Keratinocyte (primary cell): Measurements from ENCODE around the gene MED12L. TPM values are rescaled to one million over a fixed set of nuclear protein-coding genes. Genes with fewer than 3 reads are reported as not detected.

Experiments
- DNase-seq: peaks from one replicate; pipeline ENCODE4 v3.0.0-alpha.2; 2011; ENCODE audit warnings: low read depth, missing footprints, low spot score
- FAIRE-seq: peaks from 2 replicates; lab custom pipeline; 2011; peaks lifted over from hg19 to GRCh38; lab: Jason Lieb, UNC
- H2AFZ ChIP-seq: 2 replicates; pipeline ENCODE4 v1.6.0; 2012; ENCODE audit warnings: low read length, control low read depth, inconsistent platforms; ENCODE audit not compliant: control insufficient read depth
- H3K27ac ChIP-seq: 2 replicates; pipeline ENCODE4 v1.5.1; 2011; ENCODE audit warnings: low read length; ENCODE audit not compliant: control insufficient read depth, insufficient read depth
- H3K27me3 ChIP-seq: 3 replicates; pipeline ENCODE4 v1.6.0; 2011; ENCODE audit warnings: low read length; ENCODE audit not compliant: control insufficient read depth, insufficient read depth; ENCODE audit errors: extremely low read depth
- H3K36me3 ChIP-seq, 2 experiments: 2 replicates in 1 of 2; 3 replicates in 1 of 2; pipeline ENCODE4 v1.5.1; 2011; ENCODE audit warnings: low read length in 2 of 2, mild to moderate bottlenecking in 1 of 2; ENCODE audit not compliant: control insufficient read depth in 2 of 2, insufficient read depth in 2 of 2; ENCODE audit errors: extremely low read depth in 1 of 2
- H3K4me1 ChIP-seq: 3 replicates; pipeline ENCODE4 v1.5.1; 2011; ENCODE audit warnings: low read length; ENCODE audit not compliant: control insufficient read depth, insufficient read depth; ENCODE audit errors: extremely low read depth
- H3K4me2 ChIP-seq: 3 replicates; pipeline ENCODE4 v1.6.0; 2011; ENCODE audit warnings: low read depth, low read length; ENCODE audit not compliant: control insufficient read depth, insufficient read depth; ENCODE audit errors: extremely low read depth
- H3K4me3 ChIP-seq, 3 experiments: fragments of 200-600 bp in 1 of 3; sonication (generic) in 1 of 3; 2 replicates in 2 of 3; 3 replicates in 1 of 3; pipeline ENCODE4 v1.5.1; 2011 to 2016; ENCODE audit warnings: low read length in 3 of 3, mild to moderate bottlenecking in 3 of 3, control low read depth in 2 of 3, inconsistent platforms in 1 of 3, low read depth in 1 of 3, mixed read lengths in 1 of 3, mixed run types in 1 of 3, moderate library complexity in 1 of 3; ENCODE audit not compliant: control insufficient read depth in 2 of 3, insufficient read depth in 2 of 3; ENCODE audit errors: extremely low read depth in 1 of 3
- H3K79me2 ChIP-seq: 2 replicates; pipeline ENCODE4 v1.6.0; 2012; ENCODE audit warnings: low read length; ENCODE audit not compliant: control insufficient read depth, insufficient read depth
- H3K9ac ChIP-seq: 3 replicates; pipeline ENCODE4 v1.6.0; 2011; ENCODE audit warnings: low read length; ENCODE audit not compliant: control insufficient read depth, insufficient read depth; ENCODE audit errors: extremely low read depth
- H3K9me1 ChIP-seq: 3 replicates; pipeline ENCODE4 v1.6.0; 2011; ENCODE audit warnings: low read length; ENCODE audit not compliant: control insufficient read depth, insufficient read depth; ENCODE audit errors: extremely low read depth
- H3K9me3 ChIP-seq: 2 replicates; pipeline ENCODE4 v1.5.1; 2012; ENCODE audit warnings: low read depth, low read length; ENCODE audit not compliant: control insufficient read depth
- H4K20me1 ChIP-seq: 3 replicates; pipeline ENCODE4 v1.6.0; 2011; ENCODE audit warnings: low read length; ENCODE audit not compliant: control insufficient read depth, insufficient read depth; ENCODE audit errors: extremely low read depth
- CTCF ChIP-seq, 3 experiments: IDR thresholded peaks in 1 of 3; conservative IDR thresholded peaks in 1 of 3; optimal IDR thresholded peaks in 1 of 3; 2 replicates in 2 of 3; 3 replicates in 1 of 3; pipeline versions ENCODE3 to v1.5.1; 2011; ENCODE audit warnings: low read length in 3 of 3, mild to moderate bottlenecking in 3 of 3, moderate library complexity in 2 of 3, control low read depth in 1 of 3, inconsistent platforms in 1 of 3; ENCODE audit not compliant: insufficient read depth in 2 of 3; ENCODE audit errors: extremely low read depth in 1 of 3
- EZH2 ChIP-seq: IDR thresholded peaks from one replicate; pipeline ENCODE4 v1.6.1; 2012; ENCODE audit warnings: inconsistent platforms, mild to moderate bottlenecking, low read length, moderate library complexity
- dilution Hi-C: fragments of 300-500 bp; cut with MboI; formaldehyde crosslinking; loops from one replicate; pipeline ENCODE4 v1.7.0; 2020; ENCODE audit warnings: low sequenced_read_pairs; ENCODE audit not compliant: extremely low pct_ligation_motif_present
- polyA plus RNA-seq, 5 experiments: library from polyadenylated mRNA; depleted of rRNA in 3 of 5; stranded (reverse) in 3 of 5; stranded (forward) in 1 of 5; unstranded in 1 of 5; fragments of >200 nt; gene quantifications; 1 replicate in 1 of 5; 2 replicates in 3 of 5; 3 replicates in 1 of 5; pipeline versions ENCODE4 v1.2.1 to v1.2.3, GENCODE V29; 2011 to 2012; ENCODE audit warnings: missing spikeins in 2 of 5, low read depth in 1 of 5, low replicate concordance in 1 of 5

MED12L gene
- polyA plus RNA-seq, 1 donor (not counting 4 experiments of a cell fraction or from before 2014, with no cell fraction given): 0.04 TPM

- dilution Hi-C loops: no loop called here
- FAIRE-seq: no peak
Observed at GRCh38 chr3:151074256-151074655, 11.2 kb upstream of the MED12L start.

GRCh38 chr3:151075869-151076562 lies 9.4 kb upstream of the MED12L start:
- no peaks in the 10 kb centered on the region for H3K9me3 ChIP-seq
- H3K4me2 ChIP-seq: no peak overlapping the region
- dilution Hi-C loops: no loop called here
- H4K20me1 ChIP-seq: no peaks in the 10 kb centered on the region
- H3K27me3 ChIP-seq: peaks cover 3% of the 10 kb centered on the region
- H3K27ac ChIP-seq: no peak overlapping the region
- H3K79me2 ChIP-seq: no peaks in the 10 kb centered on the region
- H2AFZ ChIP-seq: no peak overlapping the region
- no peaks in the 10 kb centered on the region for H3K9me1 ChIP-seq
- H3K9ac ChIP-seq: no peak overlapping the region
- H3K36me3 ChIP-seq: no peaks in the 10 kb centered on the region
- no peak for DNase-seq
- no peaks in the 10 kb centered on the region for H3K4me1 ChIP-seq
- no peak overlapping the region for H3K4me3 ChIP-seq
- no peak for TF ChIP-seq EZH2
- no peak for TF ChIP-seq CTCF (optimal IDR thresholded peaks at IDR 0.05 in 1 of 3, IDR thresholded peaks at IDR 0.05 in 1 of 3, conservative IDR thresholded peaks at IDR 0.05 in 1 of 3; ENCODE audit: extremely low read depth in 1 of 3, insufficient read depth in 2 of 3, low read length in 3 of 3)
- no peak for FAIRE-seq

More at GRCh38 chr3:151074256-151074655, 11.2 kb upstream of the MED12L start:
- Histone ChIP-seq H3K27ac (no peak overlapping the region), H3K9me1 (no peaks in the 10 kb centered on the region), H3K27me3 (peaks cover 3% of the 10 kb centered on the region), H2AFZ (no peak overlapping the region), H3K4me1 (no peaks in the 10 kb centered on the region), H3K9me3 (no peaks in the 10 kb centered on the region), H3K79me2 (no peaks in the 10 kb centered on the region), H3K9ac (no peak overlapping the region), H4K20me1 (no peaks in the 10 kb centered on the region), H3K36me3 (no peaks in the 10 kb centered on the region), H3K4me2 (no peak overlapping the region), H3K4me3 (no peak overlapping the region)
- DNase-seq: no peak
- no peak for TF ChIP-seq EZH2
- TF ChIP-seq CTCF (optimal IDR thresholded peaks at IDR 0.05 in 1 of 3, IDR thresholded peaks at IDR 0.05 in 1 of 3, conservative IDR thresholded peaks at IDR 0.05 in 1 of 3; ENCODE audit: extremely low read depth in 1 of 3, insufficient read depth in 2 of 3, low read length in 3 of 3): no peak
